B cell (primary cell): ENCODE results near the gene QSOX2.
"Not testable (repeated sequence)": the region's sequence is repeated elsewhere in the genome, so short reads cannot be mapped to it uniquely, and the experiment has no call there.

Experiments
- CTCF ChIP-seq: fragments of 200-600 bp; IDR thresholded peaks from one replicate; pipeline ENCODE4 v1.8.0; 2022; ENCODE audit warnings: antibody characterized with exemption, mild to moderate bottlenecking
- EZH2 ChIP-seq: IDR thresholded peaks from 2 replicates; pipeline ENCODE4 v1.6.1; 2012; ENCODE audit warnings: borderline replicate concordance, low read depth, mild to moderate bottlenecking, moderate library complexity, low read length; ENCODE audit not compliant: insufficient read depth, poor library complexity, severe bottlenecking

- TF ChIP-seq CTCF, EZH2: not testable (repeated sequence)
These were observed 8.9 kb downstream of the QSOX2 start for GRCh38 chr9:136236471-136237410.
